KOPT-K1 (cell line): Measurements from ENCODE around the gene DHTKD1.
"Not testable (repeated sequence)": the region's sequence is repeated elsewhere in the genome, so short reads cannot be mapped to it uniquely, and the experiment has no call there.

Experiments
- H3K27ac ChIP-seq: fragments of 200-600 bp; sonication (generic); 2 replicates; pipeline ENCODE4 v1.5.1; 2016; ENCODE audit warnings: antibody characterized with exemption, mild to moderate bottlenecking, low read depth, low read length; ENCODE audit not compliant: poor library complexity, severe bottlenecking
- H3K36me3 ChIP-seq: fragments of 200-600 bp; sonication (generic); 2 replicates; pipeline ENCODE4 v1.5.1; 2017; ENCODE audit warnings: antibody characterized with exemption, mild to moderate bottlenecking, low read length, moderate library complexity; ENCODE audit not compliant: insufficient read depth
- H3K9me3 ChIP-seq: fragments of 200-600 bp; sonication (generic); 2 replicates; pipeline ENCODE4 v1.5.1; 2017; ENCODE audit warnings: antibody characterized with exemption, low read length, mild to moderate bottlenecking; ENCODE audit not compliant: insufficient read depth, poor library complexity, severe bottlenecking

The DHTKD1 gene

GRCh38 chr10:12097361-12097760, 28.6 kb downstream of the DHTKD1 start:
- not testable (repeated sequence) for H3K9me3 ChIP-seq, H3K27ac ChIP-seq
- peaks cover 79% of the 10 kb centered on the region for H3K36me3 ChIP-seq

GRCh38 chr10:12097791-12098190, 29.0 kb downstream of the DHTKD1 start:
- Histone ChIP-seq H3K9me3 (no peaks in the 10 kb centered on the region), H3K36me3 (peaks cover 79% of the 10 kb centered on the region), H3K27ac (no peak overlapping the region)

- H3K27ac ChIP-seq = no peak overlapping the region
- H3K9me3 ChIP-seq = no peaks in the 10 kb centered on the region
- H3K36me3 ChIP-seq = peaks cover 77% of the 10 kb centered on the region
Observed at GRCh38 chr10:12098966-12099365, 30.2 kb downstream of the DHTKD1 start.

GRCh38 chr10:12103802-12104201, 35.0 kb downstream of the DHTKD1 start:
- Histone ChIP-seq H3K27ac (no peak overlapping the region), H3K36me3 (peaks cover 98% of the 10 kb centered on the region), H3K9me3 (no peaks in the 10 kb centered on the region)

- Histone ChIP-seq H3K36me3 (peaks cover 83% of the 10 kb centered on the region), H3K9me3 (no peaks in the 10 kb centered on the region), H3K27ac (no peak overlapping the region)
Observed at GRCh38 chr10:12107781-12108180, 39.0 kb downstream of the DHTKD1 start.

DNA sequence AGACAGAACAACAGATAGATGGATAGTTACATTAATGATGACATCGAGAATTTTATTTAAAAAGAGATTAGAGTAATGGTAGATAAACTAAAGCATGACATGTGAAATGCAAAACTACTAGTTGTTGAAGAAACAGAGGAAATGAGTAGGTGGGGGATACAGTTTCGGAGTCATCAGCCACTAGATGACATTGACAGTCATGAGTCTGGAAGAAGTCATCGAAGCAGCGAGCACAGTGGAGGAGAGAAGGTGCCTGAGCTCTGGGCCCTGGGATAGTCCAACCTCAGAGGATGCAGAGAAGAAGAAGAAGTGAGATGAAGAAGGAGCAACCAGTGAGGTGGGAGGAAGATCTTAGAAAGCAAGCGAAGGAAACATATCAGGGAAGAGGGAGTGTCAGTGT, 40.5 kb downstream of the DHTKD1 start:
- peaks cover 80% of the 10 kb centered on the region for H3K36me3 ChIP-seq
- H3K27ac ChIP-seq = no peak overlapping the region
- H3K9me3 ChIP-seq = no peaks in the 10 kb centered on the region

GRCh38 chr10:12111528-12111927, 42.8 kb downstream of the DHTKD1 start:
- Histone ChIP-seq H3K27ac (peak overlapping the region; percentile 63), H3K9me3 (no peaks in the 10 kb centered on the region), H3K36me3 (peaks cover 72% of the 10 kb centered on the region)

DNA sequence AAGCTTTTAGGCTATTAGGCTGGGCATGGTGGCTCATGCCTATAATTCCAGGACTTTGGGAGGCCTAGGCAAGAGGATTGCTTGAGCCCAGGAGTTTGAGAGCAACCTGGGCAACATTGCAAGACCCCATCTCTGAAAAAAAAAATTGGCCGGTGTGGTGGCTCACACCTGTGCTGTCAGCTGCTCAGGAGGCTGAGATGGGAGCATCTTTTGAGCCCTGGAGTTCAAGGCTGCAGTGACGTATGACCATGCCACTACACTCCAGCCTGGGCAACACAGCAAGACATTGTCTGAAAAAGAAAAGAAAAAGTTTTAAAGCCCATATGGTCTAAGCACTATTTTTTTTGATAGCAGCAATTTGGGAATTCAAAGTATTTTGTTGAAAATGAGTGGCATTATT, 44.9 kb downstream of the DHTKD1 start:
- H3K27ac ChIP-seq = peak overlapping the region; percentile 63
- no peaks in the 10 kb centered on the region for H3K9me3 ChIP-seq
- H3K36me3 ChIP-seq = peaks cover 71% of the 10 kb centered on the region

DNA sequence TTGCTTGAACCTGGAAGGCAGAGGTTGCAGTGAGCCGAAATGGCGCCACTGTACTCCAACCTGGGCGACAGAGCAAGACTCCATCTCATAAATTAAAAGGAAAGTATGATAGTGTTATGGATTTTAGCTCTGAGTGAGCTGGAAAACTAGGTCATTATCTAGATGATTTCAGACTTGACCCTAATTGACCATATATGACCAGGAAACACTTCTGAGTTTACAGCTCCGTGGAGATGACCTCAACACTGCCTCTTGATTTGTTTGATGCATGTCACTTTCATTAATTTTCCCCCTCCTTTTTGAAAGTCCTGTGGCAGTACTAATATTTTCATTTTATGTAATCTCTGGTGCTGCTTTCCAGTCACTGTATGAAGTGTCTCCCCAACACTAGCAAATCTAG, 52.9 kb downstream of the DHTKD1 start:
- no peaks in the 10 kb centered on the region for H3K9me3 ChIP-seq

DNA sequence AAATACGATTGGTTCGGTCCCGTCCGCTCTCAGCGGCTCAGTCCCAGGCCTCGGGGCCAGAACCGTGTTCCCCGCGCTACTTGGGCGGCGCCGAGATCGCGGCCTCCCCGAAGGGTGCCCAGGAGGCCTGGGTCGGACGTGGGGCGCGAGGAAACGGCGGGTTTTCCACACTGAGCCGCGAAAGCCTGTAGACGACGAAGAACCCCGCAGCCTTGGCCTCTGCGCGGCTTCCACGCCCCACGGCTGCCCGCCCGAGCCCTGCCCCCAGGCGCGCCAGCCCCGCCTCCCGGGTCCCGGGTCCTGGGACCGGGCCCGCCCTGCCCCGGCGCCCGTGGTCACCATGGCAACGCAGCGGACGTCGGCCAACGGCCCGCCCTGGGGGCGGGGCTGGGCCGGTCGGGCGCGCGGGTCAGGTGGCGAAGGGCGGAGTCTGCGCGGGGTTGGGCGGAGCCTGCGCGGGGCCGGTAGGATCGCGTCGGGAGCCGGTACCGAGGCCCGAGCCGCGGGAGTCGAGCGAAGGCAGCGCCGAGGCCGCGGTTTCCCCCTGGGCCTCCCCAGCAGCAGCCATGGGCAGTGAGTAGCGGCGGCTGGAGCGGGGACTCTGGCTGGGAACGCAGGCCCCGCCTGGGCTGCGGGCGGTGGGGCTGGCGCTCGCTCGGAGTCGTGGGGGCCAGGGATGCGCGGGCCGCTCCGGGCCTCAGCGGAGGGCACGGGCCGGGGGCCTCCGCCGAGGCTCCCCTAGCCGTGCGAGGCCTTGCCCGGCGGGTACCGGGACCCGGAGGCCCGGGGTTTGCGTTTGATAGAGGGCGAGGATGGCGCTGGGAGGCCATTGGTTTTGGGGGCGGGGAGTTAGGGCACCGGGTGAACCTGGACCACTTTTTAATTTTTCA, 60.7 kb downstream of the DHTKD1 start, which contains the start of gene SEC61A2:
Gene SEC61A2 (plus strand): TSS at position 456 of the 890 bp plus-strand sequence. CDS start 111 bp downstream, at position 567.
- H3K9me3 ChIP-seq = no peaks in the 10 kb centered on the region
- peaks cover 23% of the 10 kb centered on the region; the same call in 1 of the 2 replicates for H3K36me3 ChIP-seq
- H3K27ac ChIP-seq = peak within 1 kb of the TSS; percentile 79

More for the DNA sequence above, 52.9 kb downstream of the DHTKD1 start:
- Histone ChIP-seq H3K27ac (no peak overlapping the region), H3K36me3 (peaks cover 67% of the 10 kb centered on the region)

GRCh38 chr10:12130237-12130872, 61.6 kb downstream of the DHTKD1 start:
- Histone ChIP-seq H3K9me3 (no peaks in the 10 kb centered on the region), H3K36me3 (peaks cover 26% of the 10 kb centered on the region; the same call in 1 of the 2 replicates), H3K27ac (peak overlapping the region; percentile 79)

GRCh38 chr10:12135631-12136030, 66.9 kb downstream of the DHTKD1 start:
- Histone ChIP-seq H3K36me3 (peaks cover 64% of the 10 kb centered on the region), H3K9me3 (no peaks in the 10 kb centered on the region), H3K27ac (no peak overlapping the region)

DNA sequence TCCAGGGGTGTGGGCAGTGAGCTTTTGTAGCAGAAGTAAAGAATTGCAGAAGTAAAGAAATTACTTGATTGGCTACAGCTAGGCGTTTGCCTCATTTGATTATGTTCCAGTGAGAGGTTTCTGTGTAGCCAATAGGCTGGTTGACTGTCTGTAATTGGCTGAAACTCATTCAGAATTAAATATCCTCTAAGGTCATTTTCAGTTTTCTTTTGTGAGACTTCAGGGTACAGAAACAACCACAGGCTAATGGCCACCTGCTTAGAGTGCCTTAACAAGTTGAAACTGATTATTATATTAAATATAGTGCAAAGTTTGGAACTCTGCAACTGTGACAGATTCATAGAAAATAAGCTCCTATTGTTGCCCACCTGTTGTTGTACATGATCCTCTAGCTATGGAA, 71.3 kb downstream of the DHTKD1 start:
- peaks cover 83% of the 10 kb centered on the region for H3K36me3 ChIP-seq
- no peak overlapping the region for H3K27ac ChIP-seq
- H3K9me3 ChIP-seq = no peaks in the 10 kb centered on the region

- Histone ChIP-seq H3K27ac (no peak overlapping the region), H3K36me3 (peaks cover 71% of the 10 kb centered on the region), H3K9me3 (no peaks in the 10 kb centered on the region)
Observed at GRCh38 chr10:12144538-12144937, 75.8 kb downstream of the DHTKD1 start.

DNA sequence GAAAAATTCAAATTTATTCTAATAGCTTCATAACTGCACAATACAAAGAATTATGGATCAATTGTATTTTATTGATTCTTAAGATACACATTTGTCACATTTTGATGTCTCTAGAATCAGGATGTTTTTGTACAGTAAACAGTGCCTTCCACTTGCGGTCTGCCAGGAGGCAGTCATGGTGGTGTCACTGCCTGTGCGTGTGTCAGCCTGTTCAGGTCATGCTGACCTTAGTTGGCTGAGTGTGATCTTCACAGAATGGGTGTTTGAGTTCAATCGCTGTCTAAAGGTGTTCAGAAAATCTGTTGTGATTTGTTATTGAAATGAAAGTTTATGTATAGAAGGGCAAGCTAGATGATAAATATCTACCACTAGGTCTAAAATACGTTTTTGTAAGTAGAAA, 81.4 kb downstream of the DHTKD1 start:
- peaks cover 54% of the 10 kb centered on the region for H3K36me3 ChIP-seq
- H3K27ac ChIP-seq = no peak overlapping the region
- H3K9me3 ChIP-seq = no peaks in the 10 kb centered on the region
